ENCODE results near the gene KCNK15. TPM values are rescaled to one million over a fixed set of nuclear protein-coding genes. Genes with fewer than 3 reads are reported as not detected.
"Not testable (repeated sequence)": the region's sequence is repeated elsewhere in the genome, so short reads cannot be mapped to it uniquely, and the experiment has no call there.

Gene KCNK15
- total RNA-seq (0.07 TPM in 1 of 2 replicates, not detected in the other), polyA plus RNA-seq (0.32 TPM in 1 of 2 replicates, not detected in the other)

- H3K36me3 ChIP-seq, result no peaks in the 10 kb centered on the region
- H3K4me3 ChIP-seq, result peak within 1 kb of the TSS; percentile 37
- DNase-seq (ENCODE audit: low read depth in 1 of 2, low spot score in 1 of 2), result peak; percentile 33 to 61
- no peaks in the 10 kb centered on the region for H3K9me3 ChIP-seq (ENCODE audit: low read depth)
- peaks cover 6% of the 10 kb centered on the region for H3K4me1 ChIP-seq (ENCODE audit: low read depth)
- H3K27ac ChIP-seq, result no peak within 1 kb of the TSS
- no peak for TF ChIP-seq CTCF (IDR thresholded peaks at IDR 0.05; ENCODE audit: low read depth, low read length)
- H3K27me3 ChIP-seq, result peaks cover 33% of the 10 kb centered on the region
These were observed at the start of gene KCNK15 for GRCh38 chr20:44745598-44746366. Gene KCNK15, plus strand, starts transcription at chr20:44745865. Its CDS starts 46 bp downstream, at chr20:44745911.

GRCh38 chr20:44696315-44696714 is 49.4 kb upstream of the KCNK15 start:
- H3K4me3 ChIP-seq, result no peak overlapping the region
- peaks cover 3% of the 10 kb centered on the region for H3K4me1 ChIP-seq (ENCODE audit: low read depth)
- no peaks in the 10 kb centered on the region for H3K9me3 ChIP-seq (ENCODE audit: low read depth)
- H3K36me3 ChIP-seq, result no peaks in the 10 kb centered on the region
- no peak overlapping the region for H3K27ac ChIP-seq
- no peak for DNase-seq (ENCODE audit: low read depth in 1 of 2, low spot score in 1 of 2)
- H3K27me3 ChIP-seq, result no peaks in the 10 kb centered on the region
- TF ChIP-seq CTCF (IDR thresholded peaks at IDR 0.05; ENCODE audit: low read depth, low read length), result no peak

- H3K27me3 ChIP-seq; H3K4me3 ChIP-seq; H3K36me3 ChIP-seq; H3K9me3 ChIP-seq (ENCODE audit: low read depth); H3K4me1 ChIP-seq (ENCODE audit: low read depth); H3K27ac ChIP-seq; DNase-seq (ENCODE audit: low read depth in 1 of 2, low spot score in 1 of 2): not testable (repeated sequence)
These were observed 48.6 kb upstream of the KCNK15 start for GRCh38 chr20:44697041-44697440.

- no peak for TF ChIP-seq CTCF (IDR thresholded peaks at IDR 0.05; ENCODE audit: low read depth, low read length)
- H3K36me3 ChIP-seq, result no peaks in the 10 kb centered on the region
- no peak for DNase-seq (ENCODE audit: low read depth in 1 of 2, low spot score in 1 of 2)
These were observed 47.3 kb upstream of the KCNK15 start for GRCh38 chr20:44698351-44698750.

GRCh38 chr20:44700306-44700705 is 45.4 kb upstream of the KCNK15 start:
- peaks cover 9% of the 10 kb centered on the region for H3K4me1 ChIP-seq (ENCODE audit: low read depth)
- no peak for TF ChIP-seq CTCF (IDR thresholded peaks at IDR 0.05; ENCODE audit: low read depth, low read length)
- DNase-seq (ENCODE audit: low read depth in 1 of 2, low spot score in 1 of 2), result no peak

More at GRCh38 chr20:44698351-44698750, 47.3 kb upstream of the KCNK15 start:
- Histone ChIP-seq H3K27me3 (no peaks in the 10 kb centered on the region), H3K4me3 (no peak overlapping the region), H3K27ac (no peak overlapping the region), H3K4me1 (ENCODE audit: low read depth) (peaks cover 9% of the 10 kb centered on the region), H3K9me3 (ENCODE audit: low read depth) (no peaks in the 10 kb centered on the region)

GRCh38 chr20:44701118-44701857 is 44.4 kb upstream of the KCNK15 start:
- no peaks in the 10 kb centered on the region for H3K27me3 ChIP-seq
- DNase-seq (ENCODE audit: low read depth in 1 of 2, low spot score in 1 of 2), result peak; percentile 56 to 57
- no peaks in the 10 kb centered on the region for H3K9me3 ChIP-seq (ENCODE audit: low read depth)
- no peaks in the 10 kb centered on the region for H3K36me3 ChIP-seq
- peaks cover 9% of the 10 kb centered on the region for H3K4me1 ChIP-seq (ENCODE audit: low read depth)
- no peak overlapping the region for H3K4me3 ChIP-seq
- no peak overlapping the region for H3K27ac ChIP-seq
- no peak for TF ChIP-seq CTCF (IDR thresholded peaks at IDR 0.05; ENCODE audit: low read depth, low read length)

More at GRCh38 chr20:44700306-44700705, 45.4 kb upstream of the KCNK15 start:
- no peaks in the 10 kb centered on the region for H3K9me3 ChIP-seq (ENCODE audit: low read depth)
- H3K4me3 ChIP-seq, result no peak overlapping the region
- H3K36me3 ChIP-seq, result no peaks in the 10 kb centered on the region
- H3K27me3 ChIP-seq, result no peaks in the 10 kb centered on the region
- no peak overlapping the region for H3K27ac ChIP-seq
